GDM1 (cell line): ENCODE measurements around the gene CTTN.

Source experiments
- DNase-seq: peaks from one replicate; lab custom pipeline; 2025; lab: John Stamatoyannopoulos, UW

The CTTN gene

GRCh38 chr11:70409871-70410270, 11.5 kb downstream of the CTTN start:
- no peak for DNase-seq

- peak; percentile 43 for DNase-seq
Measured at GRCh38 chr11:70410276-70411205, 12.2 kb downstream of the CTTN start.

GRCh38 chr11:70411713-70412452, 13.6 kb downstream of the CTTN start:
- no peak for DNase-seq

GRCh38 chr11:70413151-70413550, 14.8 kb downstream of the CTTN start:
- DNase-seq, result no peak

GRCh38 chr11:70414341-70415100, 16.2 kb downstream of the CTTN start:
- DNase-seq, result no peak

GRCh38 chr11:70415191-70415590, 16.9 kb downstream of the CTTN start:
- DNase-seq, result no peak

GRCh38 chr11:70415642-70416395, 17.5 kb downstream of the CTTN start:
- DNase-seq, result no peak

GRCh38 chr11:70416881-70417280, 18.6 kb downstream of the CTTN start:
- DNase-seq, result no peak

- no peak for DNase-seq
Measured at GRCh38 chr11:70418130-70418529, 19.8 kb downstream of the CTTN start.

- DNase-seq, result no peak
Measured at GRCh38 chr11:70419307-70420007, 21.1 kb downstream of the CTTN start.

GRCh38 chr11:70420008-70420464, 21.7 kb downstream of the CTTN start:
- no peak for DNase-seq

- no peak for DNase-seq
Measured at GRCh38 chr11:70420496-70420895, 22.2 kb downstream of the CTTN start.

- DNase-seq, result peak; percentile 32
Measured at GRCh38 chr11:70421123-70421522, 22.8 kb downstream of the CTTN start.

GRCh38 chr11:70422692-70423522, 24.6 kb downstream of the CTTN start:
- DNase-seq, result no peak

GRCh38 chr11:70423523-70424505, 25.5 kb downstream of the CTTN start:
- DNase-seq, result peak; percentile 84

- DNase-seq, result no peak
Measured at GRCh38 chr11:70424765-70425344, 26.5 kb downstream of the CTTN start.

- no peak for DNase-seq
Measured at GRCh38 chr11:70427436-70427835, 29.1 kb downstream of the CTTN start.

GRCh38 chr11:70428701-70429427, 30.5 kb downstream of the CTTN start:
- DNase-seq, result no peak
